HepG2 (cell line): ENCODE results near the gene CTRL. TPM values are rescaled to one million over a fixed set of nuclear protein-coding genes. Genes with fewer than 3 reads are reported as not detected.

Experiments used
- ASH2L ChIP-seq: fragments of 300-600, 200-600 bp; sonication (generic); IDR thresholded peaks from 2 replicates; pipeline ENCODE4 v1.7.0; 2017; ENCODE audit warnings: low read depth, mild to moderate bottlenecking, moderate library complexity, mixed read lengths, low read length; ENCODE audit not compliant: insufficient read length
- CCAR2 ChIP-seq: fragments of 200-400 bp; formaldehyde crosslinking; optimal IDR thresholded peaks from 2 replicates; pipeline ENCODE3; 2018; ENCODE audit warnings: low read depth, mild to moderate bottlenecking, low read length, moderate library complexity
- HNF4G ChIP-seq, 2 experiments: sonication (generic) in 1 of 2; formaldehyde crosslinking in 1 of 2; IDR thresholded peaks; 2 replicates each; pipeline versions ENCODE4 v1.4.0 to v1.6.1; 2011 to 2020; ENCODE audit warnings: borderline replicate concordance in 2 of 2, low read depth in 2 of 2, mild to moderate bottlenecking in 2 of 2, low read length in 1 of 2, missing genetic modification reagents in 1 of 2, moderate library complexity in 1 of 2
- PREB ChIP-seq: sonication (generic); formaldehyde crosslinking; IDR thresholded peaks from 2 replicates; pipeline ENCODE4 v1.4.0; 2020; ENCODE audit warnings: missing genetic modification reagents
- RBFOX2 ChIP-seq: fragments of 200-400 bp; formaldehyde crosslinking; IDR thresholded peaks from 2 replicates; pipeline ENCODE4 v1.6.1; 2017; ENCODE audit warnings: low read depth, mild to moderate bottlenecking, low read length
- SP5 ChIP-seq: IDR thresholded peaks from 2 replicates; pipeline ENCODE4 v1.6.1; 2016; ENCODE audit warnings: low read depth, borderline replicate concordance
- SRSF4 ChIP-seq: fragments of 200-400 bp; formaldehyde crosslinking; IDR thresholded peaks from one replicate; pipeline ENCODE4 v1.6.1; 2018; ENCODE audit warnings: mild to moderate bottlenecking, low read depth, low read length, moderate library complexity; ENCODE audit not compliant: poor library complexity, severe bottlenecking
- ZFP91 ChIP-seq: sonication (generic); formaldehyde crosslinking; IDR thresholded peaks from 2 replicates; pipeline ENCODE4 v1.9.0; 2022; ENCODE audit warnings: missing genetic modification reagents, mild to moderate bottlenecking, borderline replicate concordance
- ZNF142 ChIP-seq: sonication (generic); formaldehyde crosslinking; IDR thresholded peaks from 2 replicates; pipeline ENCODE4 v1.4.0; 2020; ENCODE audit warnings: missing genetic modification reagents
- ZNF383 ChIP-seq: sonication (generic); formaldehyde crosslinking; IDR thresholded peaks from 2 replicates; pipeline ENCODE4 v1.4.0; 2020; ENCODE audit warnings: missing genetic modification reagents, mild to moderate bottlenecking, borderline replicate concordance
- ZNF503 ChIP-seq: sonication (generic); formaldehyde crosslinking; IDR thresholded peaks from 2 replicates; pipeline ENCODE4 v1.4.0; 2020; ENCODE audit warnings: missing genetic modification reagents
- ZNF660 ChIP-seq: sonication (generic); formaldehyde crosslinking; IDR thresholded peaks from 2 replicates; pipeline ENCODE4 v1.5.1; 2020; ENCODE audit warnings: mild to moderate bottlenecking, low read depth, missing genetic modification reagents, borderline replicate concordance
- ZNF761 ChIP-seq: sonication (generic); formaldehyde crosslinking; conservative IDR thresholded peaks from 2 replicates; pipeline ENCODE4 v1.4.0; 2020; ENCODE audit warnings: mild to moderate bottlenecking, missing genetic modification reagents
- ZUFSP ChIP-seq: sonication (generic); formaldehyde crosslinking; IDR thresholded peaks from 2 replicates; pipeline ENCODE4 v1.9.0; 2021; ENCODE audit warnings: missing genetic modification reagents, mild to moderate bottlenecking, borderline replicate concordance
- polyA plus RNA-seq, 8 experiments: library from polyadenylated mRNA; depleted of rRNA in 3 of 8; stranded (reverse) in 7 of 8; unstranded in 1 of 8; fragments of >200 nt; fragmentation: Illumina TruSeq in 4 of 8; extraction: Trizol in 4 of 8; gene quantifications; 2 replicates each; pipeline versions ENCODE4 v1.2.1 to v1.2.3, GENCODE V29; 2011 to 2016; ENCODE audit warnings: low read depth in 4 of 8, missing spikeins in 1 of 8, mixed read lengths in 1 of 8; ENCODE audit not compliant: insufficient read depth in 1 of 8
- total RNA-seq, 5 experiments: library from RNA; depleted of rRNA; stranded (reverse); fragments of >200 nt; fragmentation: Illumina TruSeq; extraction: Trizol; gene quantifications; 2 replicates each; pipeline ENCODE4 v1.2.3, GENCODE V29; 2016; ENCODE audit warnings: low read depth in 1 of 5

Gene CTRL
- total and polyA plus RNA-seq, 2 of the 13 experiments (the other 11 are each of a cell fraction or from before 2014, with no cell fraction given): 1.9 to 2.7 TPM

- TF ChIP-seq ZUFSP (CRISPR knock-in tag): no peak
- TF ChIP-seq ZNF503 (CRISPR knock-in tag): no peak
- 0 out of 2 replicates have a peak, but pooled peaks have one; percentile 12 for TF ChIP-seq ZFP91 (CRISPR knock-in tag)
- TF ChIP-seq HNF4G (IDR thresholded peaks at IDR 0.05; ENCODE audit: borderline replicate concordance, low read depth, low read length): peak; percentile 37; the same call in 1 of the 2 replicates
- TF ChIP-seq HNF4G (CRISPR knock-in tag; IDR thresholded peaks at IDR 0.05; ENCODE audit: borderline replicate concordance, low read depth): no peak
- no peak for TF ChIP-seq SRSF4
- TF ChIP-seq RBFOX2: no peak
- TF ChIP-seq SP5 (CRISPR knock-in tag): peak; percentile 47; the same call in 1 of the 2 replicates
- no peak for TF ChIP-seq ZNF761 (CRISPR knock-in tag)
- no peak for TF ChIP-seq ASH2L
- TF ChIP-seq ZNF660: no peak
- no peak for TF ChIP-seq PREB (CRISPR knock-in tag)
- no peak for TF ChIP-seq CCAR2
- TF ChIP-seq ZNF383 (CRISPR knock-in tag): no peak
- TF ChIP-seq ZNF142 (CRISPR knock-in tag): no peak
These were observed 48.4 kb downstream of the CTRL start (continued) for GRCh38 chr16:67883146-67883871.
